ENCODE measurements around the gene GLIS1. TPM values are rescaled to one million over a fixed set of nuclear protein-coding genes. Genes with fewer than 3 reads are reported as not detected.

GLIS1 gene
- total RNA-seq, 1 experiment from 2014 or later: 0.13 TPM

- H3K4me3 ChIP-seq (ENCODE audit: low read depth, low read length, poor library complexity, severe bottlenecking): no peak overlapping the region
- no peak for TF ChIP-seq EZH2 (IDR thresholded peaks at IDR 0.05; ENCODE audit: borderline replicate concordance, low read depth, low read length, poor library complexity, severe bottlenecking)
- TF ChIP-seq, protein P1, sequence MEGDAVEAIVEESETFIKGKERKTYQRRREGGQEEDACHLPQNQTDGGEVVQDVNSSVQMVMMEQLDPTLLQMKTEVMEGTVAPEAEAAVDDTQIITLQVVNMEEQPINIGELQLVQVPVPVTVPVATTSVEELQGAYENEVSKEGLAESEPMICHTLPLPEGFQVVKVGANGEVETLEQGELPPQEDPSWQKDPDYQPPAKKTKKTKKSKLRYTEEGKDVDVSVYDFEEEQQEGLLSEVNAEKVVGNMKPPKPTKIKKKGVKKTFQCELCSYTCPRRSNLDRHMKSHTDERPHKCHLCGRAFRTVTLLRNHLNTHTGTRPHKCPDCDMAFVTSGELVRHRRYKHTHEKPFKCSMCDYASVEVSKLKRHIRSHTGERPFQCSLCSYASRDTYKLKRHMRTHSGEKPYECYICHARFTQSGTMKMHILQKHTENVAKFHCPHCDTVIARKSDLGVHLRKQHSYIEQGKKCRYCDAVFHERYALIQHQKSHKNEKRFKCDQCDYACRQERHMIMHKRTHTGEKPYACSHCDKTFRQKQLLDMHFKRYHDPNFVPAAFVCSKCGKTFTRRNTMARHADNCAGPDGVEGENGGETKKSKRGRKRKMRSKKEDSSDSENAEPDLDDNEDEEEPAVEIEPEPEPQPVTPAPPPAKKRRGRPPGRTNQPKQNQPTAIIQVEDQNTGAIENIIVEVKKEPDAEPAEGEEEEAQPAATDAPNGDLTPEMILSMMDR (conservative IDR thresholded peaks at IDR 0.05; ENCODE audit: low read depth, low read length): no peak
- ChIA-PET POLR2A (ENCODE audit: low non-redundant PET) (no interaction called here), CTCF (no interaction called here)
- H3K27ac ChIP-seq (ENCODE audit: low read depth, low read length, poor library complexity, severe bottlenecking): no peak overlapping the region
- H3K36me3 ChIP-seq (ENCODE audit: insufficient read depth, low read length, poor library complexity, severe bottlenecking): no peaks in the 10 kb centered on the region
- H3K9me3 ChIP-seq (ENCODE audit: low read depth, low read length, poor library complexity, severe bottlenecking): no peaks in the 10 kb centered on the region
- no peak for DNase-seq (ENCODE audit: low spot score)
- intact Hi-C loops (cut with micrococcal nuclease; ENCODE audit: unreplicated experiment): no loop called here
- no peaks in the 10 kb centered on the region for H3K27me3 ChIP-seq (replicated peaks; ENCODE audit: insufficient read depth, low read depth, low read length, poor library complexity)
- no TSS peak for BruUV-seq (replicated peaks)
- H3K4me1 ChIP-seq (ENCODE audit: insufficient read depth, low read length, poor library complexity, severe bottlenecking): no peaks in the 10 kb centered on the region
Observed at GRCh38 chr1:53718443-53718842, 20.5 kb downstream of the GLIS1 start.

DNA sequence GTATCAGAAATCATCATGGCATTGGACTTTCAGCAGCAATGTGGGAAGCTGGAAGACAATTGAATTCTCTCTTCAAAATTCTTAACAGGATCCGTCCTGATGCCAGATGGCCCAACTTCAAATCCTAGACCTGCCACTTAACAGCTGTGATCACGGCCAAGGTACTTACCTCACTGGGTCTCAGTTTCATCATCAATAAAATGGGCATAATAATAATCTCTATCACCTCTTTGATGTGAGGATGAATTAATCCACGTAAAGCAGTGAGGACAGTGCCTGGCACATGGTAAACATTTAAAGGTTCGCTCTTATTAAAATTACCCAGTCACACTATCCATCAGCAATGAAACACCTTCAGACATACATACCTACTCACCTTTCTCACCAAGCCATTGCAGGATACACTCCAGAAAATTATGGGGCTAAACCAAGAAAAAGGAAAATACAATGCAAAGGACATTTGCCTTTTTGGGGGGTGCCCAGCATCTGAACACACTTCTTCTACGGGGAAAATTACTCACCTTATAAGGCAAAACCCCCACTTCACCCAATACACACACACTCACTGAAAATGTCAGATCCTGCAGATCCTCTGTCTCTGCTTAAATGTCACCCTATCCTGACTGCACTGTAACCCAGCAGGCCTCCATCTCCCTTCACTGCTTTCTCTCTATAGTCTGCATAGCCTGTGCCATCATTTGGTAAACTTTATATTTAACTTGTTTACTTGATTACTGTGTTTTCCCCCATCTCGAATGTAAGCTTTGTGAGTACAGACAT is 21.7 kb downstream of the GLIS1 start:
- Histone ChIP-seq H3K4me3 (ENCODE audit: low read depth, low read length, poor library complexity, severe bottlenecking) (no peak overlapping the region), H3K27me3 (replicated peaks; ENCODE audit: insufficient read depth, low read depth, low read length, poor library complexity) (no peaks in the 10 kb centered on the region), H3K4me1 (ENCODE audit: insufficient read depth, low read length, poor library complexity, severe bottlenecking) (no peaks in the 10 kb centered on the region), H3K27ac (ENCODE audit: low read depth, low read length, poor library complexity, severe bottlenecking) (no peak overlapping the region), H3K36me3 (ENCODE audit: insufficient read depth, low read length, poor library complexity, severe bottlenecking) (no peaks in the 10 kb centered on the region), H3K9me3 (ENCODE audit: low read depth, low read length, poor library complexity, severe bottlenecking) (no peaks in the 10 kb centered on the region)
- no TSS peak for BruUV-seq (replicated peaks)
- ChIA-PET CTCF (no interaction called here), POLR2A (ENCODE audit: low non-redundant PET) (no interaction called here)
- intact Hi-C loops (cut with micrococcal nuclease; ENCODE audit: unreplicated experiment): no loop called here
- TF ChIP-seq, protein P1 (conservative IDR thresholded peaks at IDR 0.05; ENCODE audit: low read depth, low read length): no peak
- DNase-seq (ENCODE audit: low spot score): no peak

DNA sequence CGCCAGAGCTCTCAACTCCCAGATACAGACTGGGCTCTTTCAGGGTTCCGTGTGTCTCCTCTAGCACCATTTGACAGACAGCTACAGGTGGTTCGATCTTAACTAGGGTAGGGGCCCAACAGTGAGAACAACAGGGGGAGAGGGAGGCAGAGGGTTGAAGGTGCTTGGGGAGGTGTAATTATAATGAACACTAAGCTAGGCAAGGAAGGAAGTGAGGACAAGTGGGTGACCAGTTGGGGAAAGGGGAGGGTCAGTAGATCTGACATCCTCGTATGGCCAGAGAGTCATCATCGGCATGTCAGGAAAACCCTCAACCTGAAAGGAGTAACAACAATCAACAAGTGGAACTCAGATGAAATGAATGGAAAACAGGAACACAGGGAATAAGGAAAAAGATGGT is 22.8 kb downstream of the GLIS1 start:
- Histone ChIP-seq H3K27me3 (replicated peaks; ENCODE audit: insufficient read depth, low read depth, low read length, poor library complexity) (no peaks in the 10 kb centered on the region), H3K9me3 (ENCODE audit: low read depth, low read length, poor library complexity, severe bottlenecking) (no peaks in the 10 kb centered on the region), H3K4me3 (ENCODE audit: low read depth, low read length, poor library complexity, severe bottlenecking) (no peak overlapping the region), H3K4me1 (ENCODE audit: insufficient read depth, low read length, poor library complexity, severe bottlenecking) (no peaks in the 10 kb centered on the region), H3K27ac (ENCODE audit: low read depth, low read length, poor library complexity, severe bottlenecking) (no peak overlapping the region), H3K36me3 (ENCODE audit: insufficient read depth, low read length, poor library complexity, severe bottlenecking) (no peaks in the 10 kb centered on the region)
- ChIA-PET POLR2A (ENCODE audit: low non-redundant PET) (no interaction called here), CTCF (no interaction called here)
- intact Hi-C loops (cut with micrococcal nuclease; ENCODE audit: unreplicated experiment): no loop called here
- no peak for TF ChIP-seq EZH2 (IDR thresholded peaks at IDR 0.05; ENCODE audit: borderline replicate concordance, low read depth, low read length, poor library complexity, severe bottlenecking)
- BruUV-seq (replicated peaks): no TSS peak
- no peak for DNase-seq (ENCODE audit: low spot score)

- no peaks in the 10 kb centered on the region for H3K4me1 ChIP-seq (ENCODE audit: insufficient read depth, low read length, poor library complexity, severe bottlenecking)
Observed at GRCh38 chr1:53715478-53715877, 23.5 kb downstream of the GLIS1 start.

More at GRCh38 chr1:53715478-53715877, 23.5 kb downstream of the GLIS1 start:
- H3K27ac ChIP-seq (ENCODE audit: low read depth, low read length, poor library complexity, severe bottlenecking): no peak overlapping the region
- no peaks in the 10 kb centered on the region for H3K9me3 ChIP-seq (ENCODE audit: low read depth, low read length, poor library complexity, severe bottlenecking)
- intact Hi-C loops (cut with micrococcal nuclease; ENCODE audit: unreplicated experiment): no loop called here
- BruUV-seq (replicated peaks): no TSS peak
- CTCF ChIA-PET: no interaction called here
- POLR2A ChIA-PET (ENCODE audit: low non-redundant PET): no interaction called here
- DNase-seq (ENCODE audit: low spot score): peak; percentile 7
- H3K36me3 ChIP-seq (ENCODE audit: insufficient read depth, low read length, poor library complexity, severe bottlenecking): no peaks in the 10 kb centered on the region
- no peak overlapping the region for H3K4me3 ChIP-seq (ENCODE audit: low read depth, low read length, poor library complexity, severe bottlenecking)
- TF ChIP-seq EZH2 (IDR thresholded peaks at IDR 0.05; ENCODE audit: borderline replicate concordance, low read depth, low read length, poor library complexity, severe bottlenecking): no peak
- TF ChIP-seq, protein P1 (conservative IDR thresholded peaks at IDR 0.05; ENCODE audit: low read depth, low read length): peak; percentile 67
- H3K27me3 ChIP-seq (replicated peaks; ENCODE audit: insufficient read depth, low read depth, low read length, poor library complexity): no peaks in the 10 kb centered on the region

Measured in A673 (cell line).